Measurements from ENCODE around the gene ITPKC.

ITPKC gene

DNA sequence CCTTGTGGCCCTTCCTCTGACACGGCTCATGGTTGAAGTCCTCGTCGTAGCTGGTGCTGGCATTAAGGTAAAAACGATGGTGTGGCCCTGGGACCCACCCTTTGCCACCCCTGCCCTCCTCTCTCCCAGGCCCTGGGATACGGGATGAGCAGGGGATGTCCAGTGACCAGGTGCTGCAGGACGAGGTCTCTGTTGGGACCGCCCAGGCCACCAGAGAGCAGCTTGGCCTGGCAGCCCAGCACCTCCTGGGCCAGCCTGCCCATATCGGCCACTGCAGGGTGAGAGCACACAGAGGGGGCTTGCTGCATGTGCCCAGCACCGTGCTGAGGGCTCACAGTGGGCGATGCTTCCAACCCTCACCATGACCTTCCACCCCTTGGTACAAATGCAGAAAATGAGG is 27.0 kb downstream of the ITPKC start:
- H3K36me3 Mint-ChIP-seq (ENCODE audit: insufficient read depth): peaks cover 6% of the 10 kb centered on the region
- no peaks in the 10 kb centered on the region for H3K27me3 Mint-ChIP-seq
- DNase-seq (no peak), ATAC-seq (replicated peaks) (no peak)
- no peak overlapping the region for H3K27ac Mint-ChIP-seq
- no peaks in the 10 kb centered on the region for H3K9me3 Mint-ChIP-seq
- H3K4me1 Mint-ChIP-seq (ENCODE audit: low read depth in 2 of 2): peaks cover 0 to 4% of the 10 kb centered on the region in 2 donors
- H3K4me3 Mint-ChIP-seq: no peak overlapping the region

DNA sequence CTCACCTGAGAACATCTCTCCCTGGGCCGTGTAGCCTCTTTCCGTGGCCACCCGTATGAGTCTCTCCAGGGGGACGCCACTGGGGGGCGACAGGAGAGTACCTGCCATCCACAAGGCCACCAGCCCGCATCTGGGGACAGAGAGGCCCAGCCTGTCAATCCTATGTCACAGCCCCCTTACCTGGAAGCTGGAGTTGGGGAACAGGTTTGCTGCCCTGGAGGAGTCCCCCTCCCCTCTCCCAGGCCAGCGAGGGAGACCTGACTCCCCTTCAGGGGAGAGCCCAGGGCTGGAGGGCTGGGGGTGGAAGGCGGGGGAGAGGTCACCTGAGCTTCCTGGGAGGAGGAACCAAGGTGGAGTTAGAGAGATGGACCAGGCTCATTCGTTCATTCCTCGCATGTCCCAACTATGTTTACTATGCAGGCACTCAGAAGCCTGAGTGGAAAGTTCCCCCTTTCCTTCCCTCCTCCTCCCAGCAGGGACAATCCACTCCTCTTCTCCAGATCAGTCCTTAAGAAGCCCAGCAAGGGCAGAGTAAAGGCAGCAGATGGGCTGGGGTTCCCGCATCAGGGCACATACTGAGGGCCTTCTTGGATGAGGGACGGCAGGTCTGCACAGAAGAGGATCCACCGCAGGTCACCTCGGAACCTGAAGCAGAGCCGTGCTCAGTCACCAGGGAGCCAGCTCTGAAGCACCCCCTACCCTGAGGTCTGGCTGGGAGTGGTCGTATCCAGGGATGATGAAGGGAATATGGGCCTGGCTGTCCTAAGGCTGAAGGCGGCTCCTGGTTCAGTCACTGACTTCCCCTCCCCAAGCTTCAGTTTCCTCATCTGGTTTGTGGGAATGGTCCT is 27.9 kb downstream of the ITPKC start:
- Mint-ChIP-seq H3K27me3 (no peaks in the 10 kb centered on the region), H3K4me3 (no peak overlapping the region), H3K4me1 (ENCODE audit: low read depth in 2 of 2) (peaks cover 5 to 9% of the 10 kb centered on the region in 2 donors), H3K27ac (peak overlapping the region in 1 of 2 donors; percentile 25), H3K9me3 (no peaks in the 10 kb centered on the region), H3K36me3 (ENCODE audit: insufficient read depth) (peaks cover 6% of the 10 kb centered on the region)
- DNase-seq (peak in 2 of 3 experiments; percentile 11 to 23), ATAC-seq (replicated peaks) (peak; percentile 36)

DNA sequence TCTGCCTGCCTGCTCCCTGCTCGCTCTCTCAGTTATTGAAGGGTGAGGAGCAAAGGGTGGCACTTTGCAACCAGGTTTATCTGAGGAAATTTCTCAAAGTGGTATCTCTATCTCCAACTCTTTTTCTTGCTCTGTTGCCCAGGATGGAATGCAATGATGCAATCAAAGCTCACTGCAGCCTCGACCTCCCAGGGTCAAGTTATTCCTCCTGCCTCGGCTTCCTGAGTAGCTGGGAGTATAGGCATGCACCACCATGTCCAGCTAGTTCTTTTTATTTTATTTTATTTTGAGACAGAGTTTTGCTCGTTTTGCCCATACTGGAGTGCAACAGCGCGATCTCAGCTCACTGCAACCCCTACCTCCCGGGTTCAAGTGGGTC is 28.5 kb downstream of the ITPKC start:
- ATAC-seq (replicated peaks) (no peak), DNase-seq (no peak)
- Mint-ChIP-seq H3K4me1 (ENCODE audit: low read depth in 2 of 2) (peaks cover 11 to 15% of the 10 kb centered on the region in 2 donors), H3K9me3 (no peaks in the 10 kb centered on the region), H3K36me3 (ENCODE audit: insufficient read depth) (peaks cover 11% of the 10 kb centered on the region), H3K4me3 (no peak overlapping the region), H3K27me3 (no peaks in the 10 kb centered on the region), H3K27ac (no peak overlapping the region)

DNA sequence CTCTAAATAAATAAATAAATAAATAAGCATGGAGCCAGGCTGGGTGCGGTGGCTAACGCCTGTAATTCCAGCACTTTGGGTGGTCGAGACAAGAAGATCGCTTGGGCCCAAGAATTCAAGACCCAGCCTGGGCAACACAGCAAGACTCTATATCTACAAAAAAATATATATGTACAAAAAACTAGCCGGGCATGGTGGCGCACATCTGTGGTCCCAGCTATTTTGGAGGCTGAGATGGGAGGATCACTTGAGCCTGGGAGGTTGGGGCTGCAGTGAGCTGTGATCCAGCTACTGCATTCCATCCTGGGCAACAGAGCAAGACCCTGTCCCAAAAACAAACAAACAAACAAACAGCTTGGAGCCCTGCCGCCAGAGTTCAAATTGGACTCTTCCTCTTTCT is 30.6 kb downstream of the ITPKC start:
- H3K27me3 Mint-ChIP-seq: no peaks in the 10 kb centered on the region
- DNase-seq (no peak), ATAC-seq (replicated peaks) (no peak)
- peak overlapping the region in 1 of 2 donors; percentile 98 for H3K27ac Mint-ChIP-seq
- no peaks in the 10 kb centered on the region for H3K9me3 Mint-ChIP-seq
- peaks cover 32% of the 10 kb centered on the region for H3K36me3 Mint-ChIP-seq (ENCODE audit: insufficient read depth)
- H3K4me1 Mint-ChIP-seq (ENCODE audit: low read depth in 2 of 2): peaks cover 25 to 29% of the 10 kb centered on the region in 2 donors
- no peak overlapping the region for H3K4me3 Mint-ChIP-seq

DNA sequence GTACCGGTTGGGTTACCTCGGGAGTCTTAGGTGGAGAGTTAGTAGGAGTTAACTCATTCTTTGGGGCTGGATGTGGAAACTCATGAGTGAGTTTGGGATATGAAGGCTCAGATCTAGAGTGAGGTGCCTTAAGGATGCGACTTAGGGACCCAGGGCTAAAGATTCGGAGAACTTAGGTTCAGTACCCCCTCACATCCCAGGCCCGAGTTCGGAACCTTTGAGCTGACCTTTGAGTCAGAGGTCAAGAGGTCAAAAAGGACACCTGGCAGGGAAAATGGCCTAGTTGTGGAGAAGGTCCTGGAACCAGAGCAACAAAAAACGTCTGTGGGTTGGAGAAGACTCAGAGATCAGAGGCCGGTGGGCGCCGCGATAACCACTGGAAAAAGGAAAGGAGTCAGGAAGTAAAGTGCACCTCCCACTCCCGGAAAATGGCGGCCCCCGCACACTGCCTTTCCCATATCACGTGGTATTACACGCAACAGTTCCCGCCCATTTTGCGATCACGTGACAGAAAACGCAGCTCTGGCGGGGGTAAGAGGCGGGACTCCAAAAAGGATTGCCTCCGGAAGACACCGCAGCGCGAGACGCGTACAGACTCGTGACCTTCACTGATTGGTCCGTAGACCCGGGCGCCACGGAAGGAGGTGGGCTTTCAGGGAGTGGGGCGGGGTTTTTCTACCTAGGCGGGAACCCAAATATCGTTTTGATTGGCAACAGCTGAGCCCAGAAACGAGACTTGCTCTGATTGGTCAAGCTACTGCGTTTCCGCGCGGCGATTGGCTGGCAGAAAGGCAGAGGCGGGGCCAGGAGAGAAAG is 33.4 kb downstream of the ITPKC start, which contains the start of gene ACTMAP:
TSS of gene ACTMAP (minus strand) at position 420 of the 816 bp plus-strand sequence. CDS start 674 bp downstream, outside the sequence.
- H3K27ac Mint-ChIP-seq: peak within 1 kb of the TSS; percentile 98 to 99
- H3K9me3 Mint-ChIP-seq: no peaks in the 10 kb centered on the region
- ATAC-seq (replicated peaks) (peak; percentile 85), DNase-seq (peak; percentile 99)
- H3K4me1 Mint-ChIP-seq (ENCODE audit: low read depth in 2 of 2): peaks cover 41 to 45% of the 10 kb centered on the region in 2 donors
- H3K36me3 Mint-ChIP-seq (ENCODE audit: insufficient read depth): peaks cover 38% of the 10 kb centered on the region
- peak within 1 kb of the TSS; percentile 84 to 97 for H3K4me3 Mint-ChIP-seq
- no peaks in the 10 kb centered on the region for H3K27me3 Mint-ChIP-seq

DNA sequence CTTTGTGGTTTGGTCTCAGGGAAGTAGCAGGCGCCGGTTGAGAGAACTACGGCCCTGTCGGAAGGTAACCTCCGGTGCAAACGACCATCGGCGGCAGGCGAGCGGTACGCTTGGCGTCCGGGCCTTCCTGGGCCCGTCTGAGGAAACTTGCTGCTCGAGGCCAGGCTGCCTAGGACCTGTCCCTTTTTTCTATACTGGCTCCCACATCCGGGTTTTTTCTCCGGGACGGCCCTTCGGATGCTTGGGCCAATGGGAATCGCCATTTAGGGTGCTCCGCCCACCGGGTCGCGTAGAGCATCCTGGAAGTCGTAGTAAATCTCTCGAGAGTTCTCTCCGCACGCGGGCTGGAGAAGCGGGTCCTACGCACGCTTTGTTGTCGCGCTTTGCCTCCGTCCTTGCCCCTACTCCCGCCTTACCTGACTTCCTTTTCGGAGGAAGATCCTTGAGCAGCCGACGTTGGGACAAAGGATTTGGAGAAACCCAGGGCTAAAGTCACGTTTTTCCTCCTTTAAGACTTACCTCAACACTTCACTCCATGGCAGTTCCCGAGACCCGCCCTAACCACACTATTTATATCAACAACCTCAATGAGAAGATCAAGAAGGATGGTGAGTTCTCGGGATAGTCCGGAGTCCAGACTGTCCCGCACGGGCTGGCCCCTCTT is 34.1 kb downstream of the ITPKC start, which contains the start of gene SNRPA:
TSS of gene SNRPA (plus strand) at position 330 of the 664 bp plus-strand sequence. CDS start at position 536, 206 bp downstream.
- peak; percentile 69 for ATAC-seq (replicated peaks)
- no peaks in the 10 kb centered on the region for H3K9me3 Mint-ChIP-seq
- peak; percentile 94 to 97 (median 95) for DNase-seq
- H3K4me1 Mint-ChIP-seq (ENCODE audit: low read depth in 2 of 2): peaks cover 46 to 52% of the 10 kb centered on the region in 2 donors
- H3K27me3 Mint-ChIP-seq: no peaks in the 10 kb centered on the region
- peak within 1 kb of the TSS; percentile 84 to 97 for H3K4me3 Mint-ChIP-seq
- peak within 1 kb of the TSS; percentile 98 to 99 for H3K27ac Mint-ChIP-seq
- H3K36me3 Mint-ChIP-seq (ENCODE audit: insufficient read depth): peaks cover 43% of the 10 kb centered on the region

DNA sequence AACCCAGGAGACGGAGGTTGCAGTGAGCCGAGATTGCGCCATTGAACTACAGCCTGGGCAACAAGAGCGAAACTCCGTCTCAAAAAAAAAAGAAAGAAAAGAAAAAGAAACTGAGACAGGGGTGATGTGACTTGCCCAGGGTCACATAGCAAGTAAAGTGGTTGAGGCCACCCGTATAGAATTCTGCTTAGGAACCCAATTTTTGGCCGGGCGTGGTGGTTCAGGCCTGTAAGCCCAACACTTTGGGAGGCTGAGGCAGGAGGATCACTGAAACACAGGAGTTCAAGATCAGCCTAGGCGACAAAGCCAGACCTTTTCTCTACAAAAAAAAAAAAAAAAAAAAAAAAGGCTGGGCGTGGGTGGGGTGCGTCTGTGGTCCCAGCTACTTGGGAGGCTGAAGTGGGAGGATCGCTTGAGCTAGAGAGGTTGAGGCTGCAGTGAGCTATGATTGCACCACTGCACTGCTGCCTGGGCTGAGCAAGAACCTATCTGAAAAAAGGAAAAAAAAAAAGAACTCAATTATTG is 35.4 kb downstream of the ITPKC start:
- H3K27me3 Mint-ChIP-seq: no peaks in the 10 kb centered on the region
- DNase-seq (no peak), ATAC-seq (replicated peaks) (no peak)
- peaks cover 60 to 61% of the 10 kb centered on the region in 2 donors for H3K4me1 Mint-ChIP-seq (ENCODE audit: low read depth in 2 of 2)
- H3K27ac Mint-ChIP-seq: peak overlapping the region; percentile 98 to 99
- H3K9me3 Mint-ChIP-seq: no peaks in the 10 kb centered on the region
- peaks cover 53% of the 10 kb centered on the region for H3K36me3 Mint-ChIP-seq (ENCODE audit: insufficient read depth)
- H3K4me3 Mint-ChIP-seq: peak overlapping the region; percentile 84 to 97

DNA sequence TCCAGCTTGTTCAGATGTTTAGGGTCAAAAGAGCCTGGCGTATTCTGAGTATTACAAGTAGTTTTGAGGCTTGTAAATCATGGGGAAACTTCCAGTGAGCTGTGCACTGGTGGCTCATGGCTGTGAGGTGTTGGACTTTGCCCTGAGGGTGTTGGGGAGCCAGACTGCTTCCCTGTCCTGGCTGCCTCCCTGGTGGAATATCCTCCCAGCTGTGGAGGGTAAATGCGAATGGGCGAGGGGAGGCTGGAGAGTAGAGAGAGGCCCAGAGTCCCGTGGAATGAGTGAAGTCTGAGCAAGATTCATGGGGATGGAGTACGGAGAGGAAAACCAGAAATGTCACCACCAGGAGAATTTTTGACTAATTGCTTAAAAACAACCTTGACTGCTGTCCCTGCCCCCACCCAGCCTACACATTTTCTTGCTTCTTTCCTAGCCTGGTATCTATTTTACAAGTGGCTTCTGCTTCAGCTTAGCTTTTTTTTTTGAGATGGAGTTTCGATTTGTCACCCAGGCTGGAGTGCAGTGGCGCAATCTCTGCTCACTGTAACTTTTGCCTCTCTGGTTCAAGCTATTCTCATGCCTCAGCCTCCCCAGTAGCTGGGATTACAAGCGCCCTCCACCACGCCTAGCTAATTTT is 37.8 kb downstream of the ITPKC start:
- DNase-seq (no peak), ATAC-seq (replicated peaks) (no peak)
- H3K4me1 Mint-ChIP-seq (ENCODE audit: low read depth in 2 of 2): peaks cover 53 to 58% of the 10 kb centered on the region in 2 donors
- no peaks in the 10 kb centered on the region for H3K9me3 Mint-ChIP-seq
- H3K4me3 Mint-ChIP-seq: peak overlapping the region; percentile 84 to 97
- H3K36me3 Mint-ChIP-seq (ENCODE audit: insufficient read depth): peaks cover 69% of the 10 kb centered on the region
- peak overlapping the region; percentile 94 to 97 for H3K27ac Mint-ChIP-seq
- H3K27me3 Mint-ChIP-seq: no peaks in the 10 kb centered on the region

DNA sequence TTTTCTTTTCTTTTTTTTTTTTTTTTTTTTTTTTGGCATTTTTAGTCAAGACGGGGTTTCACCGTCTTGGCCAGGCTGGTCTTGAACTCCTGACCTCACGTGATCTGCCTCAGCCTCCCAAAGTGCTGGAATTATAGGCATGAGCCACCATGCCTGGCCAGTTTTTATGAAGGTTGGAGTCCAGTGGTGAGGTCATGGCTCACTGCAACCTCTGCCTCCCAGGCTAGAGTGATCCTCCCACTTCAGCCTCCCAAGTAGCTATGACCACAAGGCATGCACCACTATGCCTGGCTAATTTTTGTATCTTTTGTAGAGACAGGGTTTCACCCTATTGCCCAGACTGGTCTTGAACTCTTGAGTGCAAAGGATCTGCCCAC is 38.3 kb downstream of the ITPKC start:
- ATAC-seq (replicated peaks): no peak
- peaks cover 71% of the 10 kb centered on the region for H3K36me3 Mint-ChIP-seq (ENCODE audit: insufficient read depth)
- H3K27me3 Mint-ChIP-seq: no peaks in the 10 kb centered on the region
- no peak for DNase-seq
- no peaks in the 10 kb centered on the region for H3K9me3 Mint-ChIP-seq
- peak overlapping the region; percentile 84 to 97 for H3K4me3 Mint-ChIP-seq
- H3K4me1 Mint-ChIP-seq (ENCODE audit: low read depth in 2 of 2): peaks cover 48 to 55% of the 10 kb centered on the region in 2 donors
- peak overlapping the region; percentile 94 to 97 for H3K27ac Mint-ChIP-seq

DNA sequence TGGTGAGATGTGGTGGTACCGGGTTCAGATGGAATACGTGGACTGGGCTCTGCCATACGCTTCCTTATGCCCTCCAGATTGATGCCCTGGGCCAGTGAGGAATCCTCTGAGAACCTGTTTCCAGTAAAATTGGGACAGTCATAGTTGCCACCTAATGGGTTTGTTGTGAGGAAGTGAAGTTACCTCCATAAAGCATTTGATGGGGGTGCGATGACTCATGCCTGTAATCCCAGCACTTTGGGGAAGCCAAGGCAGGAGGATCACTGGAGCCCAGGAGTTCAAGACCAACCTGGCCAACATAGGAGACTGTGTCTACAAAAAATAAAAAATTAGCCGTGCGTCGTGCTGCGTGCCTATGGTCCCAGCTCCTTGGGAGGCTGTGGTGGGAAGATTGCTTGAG is 38.9 kb downstream of the ITPKC start:
- Mint-ChIP-seq H3K36me3 (ENCODE audit: insufficient read depth) (peaks cover 71% of the 10 kb centered on the region), H3K27me3 (no peaks in the 10 kb centered on the region), H3K4me3 (peak overlapping the region; percentile 84 to 97), H3K4me1 (ENCODE audit: low read depth in 2 of 2) (peaks cover 45 to 56% of the 10 kb centered on the region in 2 donors), H3K27ac (peak overlapping the region; percentile 94 to 97), H3K9me3 (no peaks in the 10 kb centered on the region)
- DNase-seq: no peak
- no peak for ATAC-seq (replicated peaks)

DNA sequence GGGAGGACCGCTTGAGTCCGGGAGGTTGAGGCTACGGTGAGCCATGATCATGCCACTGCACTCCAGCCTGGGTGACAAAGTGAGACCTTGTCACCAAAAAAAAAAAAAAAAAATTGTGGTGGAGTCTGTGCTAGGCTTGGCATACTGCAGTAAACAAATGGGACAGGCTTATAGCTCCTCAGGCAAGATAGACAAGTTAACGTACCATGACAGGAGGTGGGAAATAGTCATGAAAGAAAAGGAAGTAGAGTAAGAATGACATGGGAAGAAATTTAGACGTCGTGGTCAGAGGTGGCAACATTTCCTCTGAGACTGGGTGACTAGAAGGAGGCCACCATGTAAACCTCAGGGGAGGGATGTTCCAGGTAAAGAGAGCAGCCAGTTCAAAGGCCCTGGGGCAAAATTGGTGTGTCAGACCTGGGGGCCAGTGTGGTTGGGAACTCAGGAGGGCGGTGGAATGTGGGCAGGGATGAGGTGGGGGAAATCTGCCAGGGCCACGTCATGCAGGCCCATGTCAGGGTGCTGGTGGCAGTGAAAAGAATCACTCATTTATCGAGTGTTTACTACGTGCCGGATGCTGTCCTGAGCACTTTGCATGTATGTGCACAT is 39.7 kb downstream of the ITPKC start:
- H3K4me1 Mint-ChIP-seq (ENCODE audit: low read depth in 2 of 2): peaks cover 39 to 53% of the 10 kb centered on the region in 2 donors
- DNase-seq (peak in 2 of 3 experiments; percentile 18 to 40), ATAC-seq (replicated peaks) (peak; percentile 61)
- no peaks in the 10 kb centered on the region for H3K27me3 Mint-ChIP-seq
- peak overlapping the region; percentile 94 to 97 for H3K27ac Mint-ChIP-seq
- peaks cover 71% of the 10 kb centered on the region for H3K36me3 Mint-ChIP-seq (ENCODE audit: insufficient read depth)
- H3K4me3 Mint-ChIP-seq: peak overlapping the region; percentile 84 to 97
- H3K9me3 Mint-ChIP-seq: no peaks in the 10 kb centered on the region

DNA sequence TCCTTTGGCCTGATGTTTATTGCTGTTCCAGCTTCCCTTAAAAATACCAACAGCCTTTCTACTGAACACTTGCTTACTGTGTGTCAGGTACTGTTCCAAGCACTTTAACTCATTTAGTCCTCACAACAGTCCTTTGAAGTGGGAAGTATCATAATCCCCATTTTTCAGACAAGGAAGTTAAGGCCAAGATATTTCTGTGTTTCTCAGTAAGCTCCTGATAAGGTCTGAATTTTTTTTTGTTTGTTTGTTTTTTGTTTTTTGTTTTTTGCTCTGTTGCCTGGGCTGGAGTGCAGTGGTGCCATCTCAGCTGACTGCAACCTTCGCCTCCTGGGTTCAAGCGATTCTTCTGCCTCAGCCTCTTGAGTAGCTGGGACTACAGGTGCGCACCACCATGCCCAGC is 41.6 kb downstream of the ITPKC start:
- Mint-ChIP-seq H3K4me1 (ENCODE audit: low read depth in 2 of 2) (peaks cover 40 to 55% of the 10 kb centered on the region in 2 donors), H3K36me3 (ENCODE audit: insufficient read depth) (peaks cover 75% of the 10 kb centered on the region), H3K4me3 (peak overlapping the region in 1 of 2 donors; percentile 25), H3K27me3 (no peaks in the 10 kb centered on the region), H3K9me3 (no peaks in the 10 kb centered on the region), H3K27ac (peak overlapping the region in 1 of 2 donors; percentile 46)
- DNase-seq: no peak
- no peak for ATAC-seq (replicated peaks)

Measured in effector memory CD8-positive, alpha-beta T cell (primary cell).